Neuron (in vitro differentiated cells): ENCODE data around the gene KRTAP17-1.
"Not testable (repeated sequence)": the region's sequence is repeated elsewhere in the genome, so short reads cannot be mapped to it uniquely, and the experiment has no call there.

Experiments used
- H2AFZ ChIP-seq: one replicate; pipeline ENCODE4 v1.6.1; 2013; ENCODE audit warnings: low read depth, mild to moderate bottlenecking, inconsistent platforms, low read length, moderate library complexity
- H3K27me3 ChIP-seq: one replicate; pipeline ENCODE4 v1.6.1; 2013; ENCODE audit warnings: low read length; ENCODE audit not compliant: insufficient read depth
- H3K36me3 ChIP-seq: one replicate; pipeline ENCODE4 v1.6.1; 2013; ENCODE audit warnings: low read length; ENCODE audit not compliant: insufficient read depth
- H3K4me1 ChIP-seq: one replicate; pipeline ENCODE4 v1.6.1; 2013; ENCODE audit warnings: low read length; ENCODE audit not compliant: insufficient read depth
- H3K4me3 ChIP-seq: 2 replicates; pipeline ENCODE4 v1.5.1; 2013; ENCODE audit warnings: mild to moderate bottlenecking, low read length, moderate library complexity
- H3K9me3 ChIP-seq: one replicate; pipeline ENCODE4 v1.6.1; 2013; ENCODE audit warnings: low read length

The KRTAP17-1 gene

GRCh38 chr17:41315204-41315794, at the start of gene KRTAP17-1:
TSS of gene KRTAP17-1 (minus strand) at chr17:41315710. CDS start at chr17:41315650, 60 bp downstream.
- Histone ChIP-seq H3K36me3 (no peaks in the 10 kb centered on the region), H2AFZ (no peak within 1 kb of the TSS), H3K9me3 (no peaks in the 10 kb centered on the region), H3K4me3 (no peak within 1 kb of the TSS), H3K4me1 (no peaks in the 10 kb centered on the region), H3K27me3 (no peaks in the 10 kb centered on the region)

GRCh38 chr17:41363881-41364280, 48.4 kb upstream of the KRTAP17-1 start:
- no peak overlapping the region for H3K4me3 ChIP-seq
- no peaks in the 10 kb centered on the region for H3K4me1 ChIP-seq
- no peaks in the 10 kb centered on the region for H3K9me3 ChIP-seq
- H3K27me3 ChIP-seq = no peaks in the 10 kb centered on the region
- no peaks in the 10 kb centered on the region for H3K36me3 ChIP-seq
- H2AFZ ChIP-seq = no peak overlapping the region

DNA sequence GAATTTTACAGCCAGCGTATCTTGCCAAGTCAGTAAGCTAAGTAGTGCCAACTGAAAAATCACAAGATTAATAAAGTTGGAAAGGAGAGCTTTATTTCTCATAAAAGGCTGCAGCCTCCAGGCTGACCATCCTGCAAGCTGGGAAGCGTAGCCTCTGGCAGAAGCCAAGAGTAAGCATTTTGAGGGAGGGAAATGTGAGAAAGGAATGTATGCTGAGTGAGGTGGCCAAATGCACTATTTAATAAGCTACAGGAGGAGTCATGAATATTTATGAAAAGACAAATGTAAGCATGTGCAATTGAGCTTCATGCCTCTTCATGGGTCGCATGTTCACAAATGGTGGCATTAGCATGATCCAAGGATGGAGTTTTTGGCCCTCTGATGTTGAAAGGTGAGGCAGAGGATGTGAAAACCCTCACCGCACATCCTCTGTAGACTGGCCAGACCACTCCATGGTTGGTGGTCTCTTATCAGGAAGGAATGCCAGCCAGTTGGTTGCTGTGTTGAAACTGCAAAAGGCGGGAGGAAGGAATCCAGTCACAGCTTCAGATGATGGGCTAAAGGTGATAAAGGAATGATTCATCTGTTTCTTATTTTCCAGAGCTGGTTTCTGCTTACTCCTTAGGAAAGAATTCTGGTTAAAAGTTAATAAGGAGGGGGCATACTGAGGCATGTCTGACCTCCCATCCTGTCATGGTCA, 44.9 kb upstream of the KRTAP17-1 start:
- Histone ChIP-seq H3K4me3 (no peak overlapping the region), H3K4me1 (no peaks in the 10 kb centered on the region), H3K36me3 (no peaks in the 10 kb centered on the region), H2AFZ (no peak overlapping the region), H3K27me3 (no peaks in the 10 kb centered on the region), H3K9me3 (no peaks in the 10 kb centered on the region)

- Histone ChIP-seq H2AFZ (no peak overlapping the region), H3K36me3 (no peaks in the 10 kb centered on the region), H3K4me3 (no peak overlapping the region), H3K4me1 (no peaks in the 10 kb centered on the region), H3K9me3 (no peaks in the 10 kb centered on the region), H3K27me3 (no peaks in the 10 kb centered on the region)
Observed at GRCh38 chr17:41354536-41354935, 39.0 kb upstream of the KRTAP17-1 start.

DNA sequence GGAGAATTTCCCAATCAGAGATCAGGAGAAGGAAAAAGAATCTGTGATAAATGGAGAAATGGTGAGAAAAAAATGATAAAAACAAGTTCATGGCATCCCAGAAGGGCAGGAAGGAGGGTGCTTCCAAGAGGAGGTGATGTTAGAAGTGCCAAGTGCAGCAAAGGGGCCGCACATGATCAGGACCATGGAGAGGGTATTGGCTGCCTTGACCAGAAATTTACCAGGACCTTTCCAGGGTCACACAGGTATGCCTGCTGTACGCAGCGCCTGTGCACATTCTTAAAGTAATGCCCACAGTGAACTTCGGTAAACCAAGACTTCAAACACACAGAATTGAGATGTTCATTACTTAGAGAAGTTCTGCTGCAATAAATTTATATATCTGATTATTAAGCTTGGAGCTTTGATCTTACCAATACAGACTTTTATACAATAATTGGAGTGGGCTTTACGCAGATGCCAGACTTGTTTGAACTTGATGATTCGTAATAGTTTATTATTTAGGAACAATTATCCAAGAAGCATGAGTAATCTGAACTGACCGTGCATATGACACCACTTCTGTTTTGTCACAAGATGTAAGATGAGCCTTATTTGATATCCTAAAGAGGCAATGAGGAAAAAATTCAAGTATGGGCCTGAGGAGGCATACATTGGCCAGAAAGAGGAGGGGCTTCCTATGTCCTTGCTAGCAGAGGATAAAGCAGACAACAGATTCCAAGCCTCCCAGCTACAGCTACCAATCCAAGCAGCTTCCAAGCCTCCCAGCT, 37.3 kb upstream of the KRTAP17-1 start:
- Histone ChIP-seq H3K9me3 (no peaks in the 10 kb centered on the region), H3K4me1 (no peaks in the 10 kb centered on the region), H3K27me3 (no peaks in the 10 kb centered on the region), H2AFZ (no peak overlapping the region), H3K4me3 (no peak overlapping the region), H3K36me3 (no peaks in the 10 kb centered on the region)

DNA sequence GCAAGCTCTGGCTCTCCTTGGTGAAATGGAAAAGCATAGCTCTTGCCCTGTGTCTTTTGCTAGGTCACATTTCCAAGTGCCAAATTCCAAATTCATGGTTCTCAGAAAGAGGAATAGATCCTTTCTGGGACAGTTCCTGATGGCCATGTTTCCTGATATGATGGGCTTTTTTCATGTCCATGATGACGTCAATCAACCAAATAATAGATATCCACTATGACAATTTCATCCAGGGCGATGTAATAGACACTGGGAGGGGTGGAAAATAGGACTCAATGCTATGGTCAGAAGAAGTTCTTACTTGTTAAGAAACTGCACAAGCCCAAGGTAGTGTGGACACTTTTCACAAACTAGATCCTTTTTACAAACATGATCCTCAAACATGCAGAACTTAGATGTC, 35.7 kb upstream of the KRTAP17-1 start:
- Histone ChIP-seq H3K9me3 (no peaks in the 10 kb centered on the region), H3K4me3 (no peak overlapping the region), H3K27me3 (no peaks in the 10 kb centered on the region), H3K4me1 (no peaks in the 10 kb centered on the region), H3K36me3 (no peaks in the 10 kb centered on the region), H2AFZ (no peak overlapping the region)

DNA sequence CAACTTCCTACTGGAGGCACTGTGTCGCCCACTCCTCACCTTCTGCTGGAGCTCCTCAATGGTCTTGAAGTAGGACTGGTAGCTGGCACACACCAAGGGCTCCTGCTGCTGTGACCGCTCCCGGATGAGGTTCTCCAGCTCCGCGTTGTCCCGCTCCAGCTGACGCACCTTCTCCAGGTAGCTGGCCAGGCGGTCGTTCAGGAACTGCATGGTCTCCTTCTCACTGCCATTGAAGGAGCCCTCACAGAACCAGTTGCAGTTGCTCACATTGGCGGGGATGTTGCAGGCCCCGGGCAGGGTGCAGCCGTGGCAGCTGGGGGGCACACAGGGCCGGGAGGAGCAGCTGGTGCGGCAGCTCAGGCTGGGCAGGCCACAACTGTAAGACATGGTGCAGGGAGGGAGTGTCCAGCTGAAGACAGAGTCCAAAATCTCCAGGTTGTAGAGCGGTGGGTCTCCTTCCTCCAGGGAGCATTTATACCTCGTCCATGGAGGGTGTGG, 34.9 kb upstream of the KRTAP17-1 start, which contains the start of gene KRT33A:
TSS of gene KRT33A (minus strand) at position 448 of the 498 bp plus-strand sequence. CDS start at position 387, 61 bp downstream.
- not testable (repeated sequence) for H3K27me3 ChIP-seq, H3K36me3 ChIP-seq, H2AFZ ChIP-seq, H3K4me3 ChIP-seq, H3K9me3 ChIP-seq, H3K4me1 ChIP-seq

DNA sequence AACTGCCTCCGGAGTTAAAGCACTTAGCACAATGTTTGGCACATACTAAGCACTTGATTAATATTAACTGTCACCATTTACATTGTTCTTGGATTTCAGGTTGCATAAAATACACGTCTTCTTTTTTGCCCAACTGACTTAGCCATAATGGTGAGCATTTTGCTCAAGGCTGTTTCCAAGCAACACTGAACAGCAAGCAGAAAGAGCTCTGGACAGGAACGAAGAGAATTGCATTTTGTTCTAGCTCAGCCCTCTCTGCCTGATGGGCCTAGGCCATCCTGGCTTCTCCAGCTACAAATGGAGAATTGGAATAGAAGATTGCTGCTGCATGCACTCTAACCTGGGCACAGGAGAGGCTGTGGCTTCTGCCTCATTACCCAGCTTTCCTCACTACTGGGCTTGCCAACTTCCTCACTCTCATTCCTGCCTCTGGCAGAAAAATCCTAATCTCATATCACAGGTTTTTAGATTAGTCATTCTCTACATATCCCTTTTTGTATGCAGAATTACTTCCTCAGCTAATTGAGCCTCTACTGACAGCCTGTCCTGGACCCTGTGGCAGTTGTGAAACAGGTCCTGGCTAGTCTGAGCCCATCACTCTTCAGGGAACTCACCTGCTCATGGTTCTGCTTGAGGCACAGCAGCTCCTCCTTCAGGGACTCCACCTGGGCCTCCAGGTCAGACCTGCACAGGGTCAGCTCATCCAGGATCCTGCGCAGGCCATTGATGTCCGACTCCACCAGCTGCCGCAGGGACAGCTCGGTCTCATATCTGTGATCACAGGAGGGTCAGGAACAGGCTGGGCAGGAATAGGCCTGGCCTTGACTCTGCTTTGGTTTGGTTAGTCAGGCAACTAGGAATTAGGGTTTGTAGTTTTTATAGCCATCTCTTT, 32.6 kb upstream of the KRTAP17-1 start:
- Histone ChIP-seq H3K4me3 (no peak overlapping the region), H3K9me3 (no peaks in the 10 kb centered on the region), H3K27me3 (no peaks in the 10 kb centered on the region), H3K4me1 (no peaks in the 10 kb centered on the region), H2AFZ (no peak overlapping the region), H3K36me3 (no peaks in the 10 kb centered on the region)

DNA sequence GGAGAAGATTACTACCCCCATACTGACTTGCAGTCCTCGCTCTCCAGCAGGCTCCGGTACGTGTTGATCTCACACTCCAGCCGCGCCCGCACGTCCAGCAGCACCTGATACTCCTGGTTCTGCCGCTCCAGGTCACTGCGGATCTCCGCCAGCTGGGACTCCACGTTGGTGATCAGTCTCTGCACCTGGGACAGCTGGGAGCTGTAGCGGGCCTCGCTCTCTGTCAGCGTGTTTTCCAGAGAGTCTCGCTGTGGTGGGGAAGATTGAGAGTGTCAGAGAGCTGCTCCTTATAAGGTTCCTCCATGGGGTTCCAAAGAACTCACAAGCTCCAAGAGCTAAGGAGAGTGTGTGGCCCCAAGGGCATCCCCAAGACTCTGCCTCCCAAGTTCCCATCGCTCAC, 30.9 kb upstream of the KRTAP17-1 start:
- not testable (repeated sequence) for H3K36me3 ChIP-seq, H3K27me3 ChIP-seq, H2AFZ ChIP-seq, H3K4me3 ChIP-seq, H3K9me3 ChIP-seq, H3K4me1 ChIP-seq

GRCh38 chr17:41345992-41346391, 30.5 kb upstream of the KRTAP17-1 start:
- Histone ChIP-seq H3K36me3 (no peaks in the 10 kb centered on the region), H2AFZ (no peak overlapping the region), H3K9me3 (peaks cover 2% of the 10 kb centered on the region), H3K27me3 (no peaks in the 10 kb centered on the region), H3K4me3 (no peak overlapping the region), H3K4me1 (no peaks in the 10 kb centered on the region)

DNA sequence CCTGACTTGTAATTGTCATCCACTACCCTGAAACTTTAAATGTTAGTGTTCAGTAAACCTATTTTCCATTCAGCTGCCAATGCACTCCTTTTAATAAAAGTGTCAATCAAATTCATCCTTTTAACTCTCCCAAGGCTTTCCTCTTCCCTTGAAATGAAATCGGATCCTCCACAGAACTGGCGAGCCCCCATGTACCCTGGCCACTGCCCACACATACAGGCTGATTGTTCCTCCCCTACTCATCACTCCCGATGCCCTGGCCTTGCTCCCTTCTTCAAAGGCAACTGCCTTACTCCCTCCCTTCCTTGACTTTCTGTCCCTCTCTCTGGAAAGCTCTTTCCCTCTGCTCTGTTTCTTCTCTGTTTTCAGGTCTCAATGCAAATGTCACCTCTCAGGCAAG, 27.5 kb upstream of the KRTAP17-1 start:
- Histone ChIP-seq H2AFZ (no peak overlapping the region), H3K9me3 (peaks cover 2% of the 10 kb centered on the region), H3K4me1 (no peaks in the 10 kb centered on the region), H3K27me3 (no peaks in the 10 kb centered on the region), H3K36me3 (no peaks in the 10 kb centered on the region), H3K4me3 (no peak overlapping the region)

GRCh38 chr17:41340934-41341861, 25.7 kb upstream of the KRTAP17-1 start:
- no peaks in the 10 kb centered on the region for H3K36me3 ChIP-seq
- no peaks in the 10 kb centered on the region for H3K27me3 ChIP-seq
- peaks cover 2% of the 10 kb centered on the region for H3K9me3 ChIP-seq
- H3K4me3 ChIP-seq = no peak overlapping the region
- no peaks in the 10 kb centered on the region for H3K4me1 ChIP-seq
- H2AFZ ChIP-seq = no peak overlapping the region
